ENCODE data around the gene INO80B.

GRCh38 chr2:74488643-74489481 is 34.0 kb downstream of the INO80B start:
- TF ChIP-seq POLR2A (IDR thresholded peaks at IDR 0.05) (no peak), POLR2AphosphoS5 (IDR thresholded peaks at IDR 0.05; ENCODE audit: insufficient read depth in 1 of 2, low read depth in 1 of 2) (no peak)

Data from vagina (tissue), 2 donors.